Measurements from ENCODE around the gene HIP1R.

The HIP1R gene, protein sequence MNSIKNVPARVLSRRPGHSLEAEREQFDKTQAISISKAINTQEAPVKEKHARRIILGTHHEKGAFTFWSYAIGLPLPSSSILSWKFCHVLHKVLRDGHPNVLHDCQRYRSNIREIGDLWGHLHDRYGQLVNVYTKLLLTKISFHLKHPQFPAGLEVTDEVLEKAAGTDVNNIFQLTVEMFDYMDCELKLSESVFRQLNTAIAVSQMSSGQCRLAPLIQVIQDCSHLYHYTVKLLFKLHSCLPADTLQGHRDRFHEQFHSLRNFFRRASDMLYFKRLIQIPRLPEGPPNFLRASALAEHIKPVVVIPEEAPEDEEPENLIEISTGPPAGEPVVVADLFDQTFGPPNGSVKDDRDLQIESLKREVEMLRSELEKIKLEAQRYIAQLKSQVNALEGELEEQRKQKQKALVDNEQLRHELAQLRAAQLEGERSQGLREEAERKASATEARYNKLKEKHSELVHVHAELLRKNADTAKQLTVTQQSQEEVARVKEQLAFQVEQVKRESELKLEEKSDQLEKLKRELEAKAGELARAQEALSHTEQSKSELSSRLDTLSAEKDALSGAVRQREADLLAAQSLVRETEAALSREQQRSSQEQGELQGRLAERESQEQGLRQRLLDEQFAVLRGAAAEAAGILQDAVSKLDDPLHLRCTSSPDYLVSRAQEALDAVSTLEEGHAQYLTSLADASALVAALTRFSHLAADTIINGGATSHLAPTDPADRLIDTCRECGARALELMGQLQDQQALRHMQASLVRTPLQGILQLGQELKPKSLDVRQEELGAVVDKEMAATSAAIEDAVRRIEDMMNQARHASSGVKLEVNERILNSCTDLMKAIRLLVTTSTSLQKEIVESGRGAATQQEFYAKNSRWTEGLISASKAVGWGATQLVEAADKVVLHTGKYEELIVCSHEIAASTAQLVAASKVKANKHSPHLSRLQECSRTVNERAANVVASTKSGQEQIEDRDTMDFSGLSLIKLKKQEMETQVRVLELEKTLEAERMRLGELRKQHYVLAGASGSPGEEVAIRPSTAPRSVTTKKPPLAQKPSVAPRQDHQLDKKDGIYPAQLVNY

DNA sequence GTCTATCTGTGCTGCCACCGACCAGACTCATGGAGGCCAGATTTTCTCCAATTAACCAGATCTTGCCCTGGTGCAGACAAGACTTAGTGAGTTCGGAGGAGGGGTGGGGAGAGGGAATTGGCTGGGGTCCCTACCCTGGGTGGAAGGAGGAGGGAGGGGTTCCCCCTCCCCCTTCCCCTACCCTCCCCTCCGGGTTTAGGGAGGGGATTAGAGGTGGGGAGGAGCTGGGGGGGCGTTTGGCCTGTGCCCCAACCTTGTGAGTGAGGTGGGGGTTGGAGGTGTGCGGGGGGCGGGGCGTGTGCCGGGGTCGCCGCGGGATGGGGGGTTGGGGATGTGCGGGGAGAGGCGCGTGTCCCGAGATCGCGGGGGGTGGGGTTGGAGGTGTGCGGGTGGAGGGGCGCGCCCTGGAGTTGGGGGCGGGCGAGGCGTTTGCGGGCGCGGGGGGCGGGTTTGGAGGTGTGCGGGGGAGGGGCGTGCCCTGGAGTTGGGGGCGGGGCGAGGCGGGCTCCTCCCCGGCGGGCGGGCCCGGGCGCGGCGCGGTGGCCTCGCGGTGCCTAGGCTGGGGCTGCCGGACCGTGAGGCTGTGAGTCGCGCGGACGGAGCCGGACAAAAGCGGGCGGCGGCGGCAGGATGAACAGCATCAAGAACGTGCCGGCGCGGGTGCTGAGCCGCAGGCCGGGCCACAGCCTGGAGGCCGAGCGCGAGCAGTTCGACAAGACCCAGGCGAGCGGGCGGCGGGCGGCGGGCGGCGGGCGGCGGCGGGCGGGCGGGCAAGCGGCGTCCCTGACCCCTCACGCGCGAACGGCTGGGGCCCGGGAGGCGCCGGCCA lies at the start of gene HIP1R:
Gene HIP1R (plus strand): TSS at position 537 of the 829 bp plus-strand sequence. CDS start 94 bp downstream, at position 631.
- TF ChIP-seq, protein P1, sequence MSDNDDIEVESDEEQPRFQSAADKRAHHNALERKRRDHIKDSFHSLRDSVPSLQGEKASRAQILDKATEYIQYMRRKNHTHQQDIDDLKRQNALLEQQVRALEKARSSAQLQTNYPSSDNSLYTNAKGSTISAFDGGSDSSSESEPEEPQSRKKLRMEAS (IDR thresholded peaks at IDR 0.05) = 0 out of 2 replicates have a peak, but pooled peaks have one; percentile 16
- TF ChIP-seq NFIC (IDR thresholded peaks at IDR 0.05) (peak; percentile 20; the same call in 1 of the 2 replicates), ZBTB7A (IDR thresholded peaks at IDR 0.05; ENCODE audit: low read depth) (peak; percentile 87), CREB1 (IDR thresholded peaks at IDR 0.05; ENCODE audit: low read depth) (no peak), TEAD4 (IDR thresholded peaks at IDR 0.05) (no peak)
- TF ChIP-seq, protein P2, sequence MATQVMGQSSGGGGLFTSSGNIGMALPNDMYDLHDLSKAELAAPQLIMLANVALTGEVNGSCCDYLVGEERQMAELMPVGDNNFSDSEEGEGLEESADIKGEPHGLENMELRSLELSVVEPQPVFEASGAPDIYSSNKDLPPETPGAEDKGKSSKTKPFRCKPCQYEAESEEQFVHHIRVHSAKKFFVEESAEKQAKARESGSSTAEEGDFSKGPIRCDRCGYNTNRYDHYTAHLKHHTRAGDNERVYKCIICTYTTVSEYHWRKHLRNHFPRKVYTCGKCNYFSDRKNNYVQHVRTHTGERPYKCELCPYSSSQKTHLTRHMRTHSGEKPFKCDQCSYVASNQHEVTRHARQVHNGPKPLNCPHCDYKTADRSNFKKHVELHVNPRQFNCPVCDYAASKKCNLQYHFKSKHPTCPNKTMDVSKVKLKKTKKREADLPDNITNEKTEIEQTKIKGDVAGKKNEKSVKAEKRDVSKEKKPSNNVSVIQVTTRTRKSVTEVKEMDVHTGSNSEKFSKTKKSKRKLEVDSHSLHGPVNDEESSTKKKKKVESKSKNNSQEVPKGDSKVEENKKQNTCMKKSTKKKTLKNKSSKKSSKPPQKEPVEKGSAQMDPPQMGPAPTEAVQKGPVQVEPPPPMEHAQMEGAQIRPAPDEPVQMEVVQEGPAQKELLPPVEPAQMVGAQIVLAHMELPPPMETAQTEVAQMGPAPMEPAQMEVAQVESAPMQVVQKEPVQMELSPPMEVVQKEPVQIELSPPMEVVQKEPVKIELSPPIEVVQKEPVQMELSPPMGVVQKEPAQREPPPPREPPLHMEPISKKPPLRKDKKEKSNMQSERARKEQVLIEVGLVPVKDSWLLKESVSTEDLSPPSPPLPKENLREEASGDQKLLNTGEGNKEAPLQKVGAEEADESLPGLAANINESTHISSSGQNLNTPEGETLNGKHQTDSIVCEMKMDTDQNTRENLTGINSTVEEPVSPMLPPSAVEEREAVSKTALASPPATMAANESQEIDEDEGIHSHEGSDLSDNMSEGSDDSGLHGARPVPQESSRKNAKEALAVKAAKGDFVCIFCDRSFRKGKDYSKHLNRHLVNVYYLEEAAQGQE (IDR thresholded peaks at IDR 0.05; ENCODE audit: low read depth) = no peak

DNA sequence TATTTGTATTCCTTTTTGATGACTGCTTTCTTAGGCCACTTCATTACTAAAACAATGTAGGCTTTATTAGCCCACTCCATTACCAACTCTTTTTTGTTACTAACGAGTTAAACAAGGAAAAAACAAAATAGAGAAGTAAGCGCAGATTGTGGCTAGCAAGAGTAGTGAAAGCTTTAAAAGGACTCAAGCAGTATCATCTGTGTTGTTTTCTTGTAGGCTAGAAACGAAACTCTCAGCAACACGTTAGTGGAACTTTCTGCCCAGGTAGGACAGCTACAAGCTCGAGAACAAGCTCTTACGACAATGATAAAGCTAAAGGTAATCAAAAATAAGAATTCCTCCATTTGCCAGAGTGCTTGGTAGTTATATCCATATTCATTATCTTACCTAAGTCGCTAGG lies 49.8 kb upstream of the HIP1R start:
- TF ChIP-seq, protein P2 (IDR thresholded peaks at IDR 0.05; ENCODE audit: low read depth) = no peak
- TF ChIP-seq TAF1 (IDR thresholded peaks at IDR 0.05; ENCODE audit: low read depth) (no peak), EP300 (IDR thresholded peaks at IDR 0.05; ENCODE audit: borderline replicate concordance) (no peak)

DNA sequence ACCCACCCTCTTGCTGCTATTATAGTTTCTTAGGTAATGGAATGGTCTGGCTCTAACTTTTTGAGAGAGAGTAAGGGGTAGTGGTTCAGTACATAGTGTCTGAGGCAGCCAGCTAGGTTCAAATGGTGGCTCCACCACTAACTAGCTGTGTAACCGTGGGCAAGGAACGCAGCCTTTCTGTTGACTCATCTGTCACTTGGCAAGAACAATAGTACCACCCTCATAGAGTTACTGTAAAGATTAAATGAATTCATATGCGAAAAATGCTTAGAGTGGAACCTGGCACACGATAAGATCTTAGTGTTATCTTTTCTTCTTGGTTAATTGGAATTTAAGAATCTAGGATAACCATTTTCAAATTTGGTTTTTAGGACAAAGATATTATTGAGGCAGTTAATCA lies 46.9 kb upstream of the HIP1R start:
- no peak for TF ChIP-seq CREB1 (IDR thresholded peaks at IDR 0.05; ENCODE audit: low read depth)
- TF ChIP-seq, protein P1 (IDR thresholded peaks at IDR 0.05) = no peak
- TF ChIP-seq CEBPB (IDR thresholded peaks at IDR 0.05) = no peak
- TF ChIP-seq TAF1 (IDR thresholded peaks at IDR 0.05; ENCODE audit: low read depth) = no peak
- TF ChIP-seq TEAD4 (IDR thresholded peaks at IDR 0.05) = no peak
- no peak for TF ChIP-seq ZBTB7A (IDR thresholded peaks at IDR 0.05; ENCODE audit: low read depth)
- TF ChIP-seq, protein P3, sequence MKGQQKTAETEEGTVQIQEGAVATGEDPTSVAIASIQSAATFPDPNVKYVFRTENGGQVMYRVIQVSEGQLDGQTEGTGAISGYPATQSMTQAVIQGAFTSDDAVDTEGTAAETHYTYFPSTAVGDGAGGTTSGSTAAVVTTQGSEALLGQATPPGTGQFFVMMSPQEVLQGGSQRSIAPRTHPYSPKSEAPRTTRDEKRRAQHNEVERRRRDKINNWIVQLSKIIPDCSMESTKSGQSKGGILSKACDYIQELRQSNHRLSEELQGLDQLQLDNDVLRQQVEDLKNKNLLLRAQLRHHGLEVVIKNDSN (IDR thresholded peaks at IDR 0.05) = no peak
- no peak for TF ChIP-seq YY1 (IDR thresholded peaks at IDR 0.05; ENCODE audit: low read depth)
- no peak for TF ChIP-seq EGR1 (IDR thresholded peaks at IDR 0.05)
- TF ChIP-seq, protein P2 (IDR thresholded peaks at IDR 0.05; ENCODE audit: low read depth) = no peak

DNA sequence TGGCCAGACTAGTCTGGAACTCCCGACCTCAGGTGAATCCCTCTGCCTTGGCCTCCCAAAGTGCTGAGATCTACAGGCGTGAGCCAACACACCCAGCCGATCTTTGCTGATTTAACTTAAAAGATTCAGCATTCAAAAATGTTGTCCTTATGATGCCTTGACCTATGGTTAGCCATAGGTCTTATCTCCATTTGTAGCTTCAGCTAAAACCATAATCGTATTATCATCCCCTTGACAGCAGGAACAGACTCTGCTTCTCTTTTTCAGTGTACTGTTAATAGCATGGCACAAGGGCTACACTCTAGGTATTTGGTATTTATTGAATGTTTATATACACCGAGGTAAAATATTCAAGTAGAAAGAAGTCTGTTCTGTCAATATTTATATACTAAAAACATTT lies 45.6 kb upstream of the HIP1R start:
- TF ChIP-seq YY1 (IDR thresholded peaks at IDR 0.05; ENCODE audit: low read depth) (no peak), CREB1 (IDR thresholded peaks at IDR 0.05; ENCODE audit: low read depth) (no peak), TEAD4 (IDR thresholded peaks at IDR 0.05) (no peak)

Measured in Ishikawa (cell line).